Body of pancreas (tissue), 4 donors: ENCODE data around the gene POLD2. TPM values are rescaled to one million over a fixed set of nuclear protein-coding genes. Genes with fewer than 3 reads are reported as not detected.

Experiments
- ATAC-seq: fragments of 150-250 bp; one replicate; pipeline ENCODE4 v1.9.1; 2016
- DNase-seq, 4 donors: peaks; one replicate each; pipeline ENCODE4 v3.0.0-alpha.2; 2019
- H3K27ac ChIP-seq, 4 donors: fragments of 200-600 bp; sonication (generic); 1 replicate in 3 of 4; 2 replicates in 1 of 4; pipeline versions ENCODE4 v1.5.1 to v1.6.1; 2016 to 2019; ENCODE audit warnings: mild to moderate bottlenecking in 1 of 4, mixed read lengths in 1 of 4, moderate library complexity in 1 of 4
- H3K27me3 ChIP-seq, 2 donors: fragments of 200-600 bp; sonication (generic); one replicate each; pipeline ENCODE4 v1.6.0; 2016; ENCODE audit warnings: mild to moderate bottlenecking in 1 of 2
- H3K36me3 ChIP-seq, 2 donors: fragments of 200-600 bp; sonication (generic); replicated peaks in 1 of 2; 2 replicates each; pipeline ENCODE4 v1.5.1; 2016; ENCODE audit warnings: low read depth in 2 of 2; ENCODE audit not compliant: insufficient read depth in 1 of 2
- H3K4me1 ChIP-seq: fragments of 200-600 bp; sonication (generic); one replicate; pipeline ENCODE4 v1.6.0; 2016
- H3K4me3 ChIP-seq, 2 donors: fragments of 200-600 bp; sonication (generic); 1 replicate in 1 of 2; 2 replicates in 1 of 2; pipeline ENCODE4 v1.5.1; 2016 to 2019
- H3K9me3 ChIP-seq, 3 donors: fragments of 200-600 bp; sonication (generic); 1 replicate in 2 of 3; 2 replicates in 1 of 3; pipeline ENCODE4 v1.5.1; 2016
- CTCF ChIP-seq, 7 experiments: fragments of 450-650 bp in 4 of 7; fragments of 200-600 bp in 3 of 7; sonication (generic) in 3 of 7; IDR thresholded peaks; one replicate each; pipeline ENCODE4 v1.5.1; 2016 to 2019; ENCODE audit warnings: antibody characterized with exemption in 7 of 7
- POLR2A ChIP-seq, 3 donors: fragments of 450-650 bp; IDR thresholded peaks; one replicate each; pipeline ENCODE4 v1.6.1; 2016; ENCODE audit warnings: antibody characterized with exemption in 3 of 3, mild to moderate bottlenecking in 2 of 3
- WGBS, 2 donors: methylation state at CpG; one replicate each; pipeline ENCODE4 v1.1.5; 2017; 5-methylcytosine and 5-hydroxymethylcytosine counted together
- intact Hi-C: fragments of 100-400 bp; cut with DNase I; formaldehyde crosslinking; loops from one replicate; pipeline ENCODE4 v1.15.1; 2023
- total RNA-seq, 2 donors: library from RNA; depleted of rRNA; stranded (reverse); fragments of >200 nt; gene quantifications; one replicate each; pipeline ENCODE4 v1.1.0, GENCODE V29; 2016

Gene POLD2
- total RNA-seq, 2 donors from 2014 or later: 32.7 to 64.6 TPM

DNA sequence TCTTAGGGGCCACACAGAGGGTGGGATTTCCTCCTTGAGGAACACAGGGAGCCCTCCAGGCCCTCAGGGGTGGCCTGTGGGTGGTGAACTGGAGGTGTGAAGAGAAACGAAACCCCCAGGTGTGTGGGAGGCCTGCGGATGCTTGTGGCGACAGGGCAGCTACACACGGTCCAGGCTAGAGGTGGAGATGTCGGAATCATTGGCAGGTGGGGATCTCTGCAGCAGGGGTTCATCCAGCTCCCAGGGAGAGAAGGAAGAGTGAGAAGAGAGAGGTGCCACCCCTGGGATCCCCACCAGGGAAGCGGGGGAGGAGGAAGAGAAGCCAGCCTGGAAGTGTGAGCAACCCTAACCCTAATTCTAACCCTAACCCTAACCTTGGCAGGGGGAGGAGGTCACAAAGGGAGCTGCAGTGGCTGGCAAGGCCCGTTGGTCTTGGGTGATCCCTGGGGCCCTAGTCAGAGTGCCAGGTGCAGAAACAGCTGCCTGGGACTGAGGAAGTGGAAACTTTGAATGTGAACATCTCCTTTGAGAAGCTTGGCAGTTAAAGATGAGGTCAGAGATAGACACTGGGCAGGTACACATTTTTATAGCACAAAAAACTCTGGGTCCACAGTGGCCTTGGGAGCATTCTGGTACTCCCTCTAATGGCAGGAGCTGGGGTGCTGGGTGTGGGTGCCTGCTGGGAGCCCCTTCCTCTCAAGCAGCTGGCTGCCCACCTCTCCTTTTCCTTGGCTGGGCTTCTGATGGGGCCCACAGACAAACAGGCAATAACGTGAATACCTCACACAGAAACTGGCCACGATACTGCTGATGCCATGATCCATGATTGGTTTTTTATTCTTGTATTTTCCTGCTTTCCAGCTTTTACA is 26.1 kb downstream of the POLD2 start:
- no peak overlapping the region for H3K27ac ChIP-seq
- H3K36me3 ChIP-seq: no peaks in the 10 kb centered on the region
- intact Hi-C loops: no loop called here
- ATAC-seq (no peak), DNase-seq (no peak)
- 72 to 77% methylated on average over 9 of the region's 9 CpGs for WGBS, 2 donors
- no peak overlapping the region for H3K4me3 ChIP-seq
- no peak for TF ChIP-seq POLR2A (IDR thresholded peaks at IDR 0.05)
- TF ChIP-seq CTCF (IDR thresholded peaks at IDR 0.05): no peak
- H3K4me1 ChIP-seq: no peaks in the 10 kb centered on the region
- no peaks in the 10 kb centered on the region for H3K27me3 ChIP-seq
- no peaks in the 10 kb centered on the region for H3K9me3 ChIP-seq

DNA sequence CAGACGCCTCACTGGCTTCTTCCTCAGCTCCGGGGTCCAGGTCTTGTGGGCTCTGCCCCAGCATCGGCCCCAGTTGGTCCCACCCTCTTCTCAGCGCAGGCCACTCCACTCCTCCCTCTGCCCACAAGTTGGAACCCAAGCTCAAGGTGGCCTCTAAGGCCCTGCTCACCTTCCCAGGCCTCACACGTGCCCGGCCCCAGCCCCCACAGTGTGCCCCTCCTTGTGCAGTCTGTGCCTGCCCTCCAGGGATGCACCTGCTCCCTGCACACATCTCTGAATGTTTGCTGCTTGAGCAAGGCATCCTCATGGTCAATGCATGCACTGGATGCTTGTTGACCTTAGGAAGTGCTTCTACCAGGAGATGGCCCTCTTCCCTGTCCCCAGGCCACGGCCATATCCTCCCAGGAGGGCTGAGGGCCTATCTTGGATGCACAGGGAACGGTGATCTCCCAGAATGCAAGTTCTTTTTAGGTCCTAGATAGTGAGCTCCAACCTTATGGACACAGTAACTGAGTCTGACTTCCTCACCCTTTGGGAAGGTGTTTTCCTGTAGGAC is 26.9 kb downstream of the POLD2 start:
- Histone ChIP-seq H3K4me1 (no peaks in the 10 kb centered on the region), H3K36me3 (no peaks in the 10 kb centered on the region), H3K9me3 (no peaks in the 10 kb centered on the region), H3K4me3 (no peak overlapping the region), H3K27me3 (no peaks in the 10 kb centered on the region), H3K27ac (no peak overlapping the region)
- intact Hi-C loops: no loop called here
- DNase-seq: no peak
- no peak for ATAC-seq
- no peak for TF ChIP-seq CTCF (IDR thresholded peaks at IDR 0.05)
- no peak for TF ChIP-seq POLR2A (IDR thresholded peaks at IDR 0.05)
- 69 to 79% methylated on average over 6 to 8 of the region's 8 CpGs for WGBS, 2 donors

DNA sequence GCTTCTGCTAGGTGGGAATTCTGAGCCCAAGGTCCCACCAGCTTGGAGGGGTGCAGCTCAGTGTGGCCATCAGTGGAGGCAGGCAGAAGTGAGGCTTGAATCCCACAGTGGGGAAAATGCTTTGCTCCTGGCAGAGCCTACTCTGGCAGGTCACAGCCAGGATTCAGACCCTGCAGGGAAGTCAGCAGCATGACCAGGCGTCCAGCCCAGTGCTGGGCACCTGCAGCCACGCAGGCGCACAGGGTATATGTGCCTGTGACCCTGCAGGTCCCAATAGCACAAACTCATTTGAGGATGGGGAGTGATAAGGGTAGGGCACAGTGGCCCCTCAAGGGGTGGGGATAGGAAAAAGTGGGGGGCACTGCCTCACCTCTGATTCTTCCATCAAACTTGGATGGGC is 27.6 kb downstream of the POLD2 start:
- Histone ChIP-seq H3K27ac (no peak overlapping the region), H3K4me1 (no peaks in the 10 kb centered on the region), H3K9me3 (no peaks in the 10 kb centered on the region), H3K36me3 (no peaks in the 10 kb centered on the region), H3K27me3 (no peaks in the 10 kb centered on the region), H3K4me3 (no peak overlapping the region)
- no peak for ATAC-seq
- intact Hi-C loops: no loop called here
- 84 to 94% methylated on average over 3 of the region's 3 CpGs for WGBS, 2 donors
- no peak for DNase-seq
- TF ChIP-seq CTCF (IDR thresholded peaks at IDR 0.05): no peak
- no peak for TF ChIP-seq POLR2A (IDR thresholded peaks at IDR 0.05)

- DNase-seq: no peak
- WGBS, 2 donors: 64 to 69% methylated on average over 2 of the region's 2 CpGs
- intact Hi-C loops: no loop called here
- Histone ChIP-seq H3K4me1 (no peaks in the 10 kb centered on the region), H3K27me3 (no peaks in the 10 kb centered on the region), H3K27ac (no peak overlapping the region), H3K9me3 (no peaks in the 10 kb centered on the region), H3K36me3 (no peaks in the 10 kb centered on the region), H3K4me3 (no peak overlapping the region)
- ATAC-seq: no peak
- TF ChIP-seq CTCF (IDR thresholded peaks at IDR 0.05) (no peak), POLR2A (IDR thresholded peaks at IDR 0.05) (no peak)
Observed at GRCh38 chr7:44094883-44095592, 28.3 kb downstream of the POLD2 start.
